ENCODE measurements around the gene WBP2NL. TPM values are rescaled to one million over a fixed set of nuclear protein-coding genes. Genes with fewer than 3 reads are reported as not detected.

WBP2NL gene
- total RNA-seq, 2 donors from 2014 or later: not detected

GRCh38 chr22:42026705-42027104 is 28.1 kb downstream of the WBP2NL start:
- Histone ChIP-seq H3K36me3 (ENCODE audit: control insufficient read depth, insufficient read depth, low read length) (no peaks in the 10 kb centered on the region), H3K4me1 (ENCODE audit: control insufficient read depth, insufficient read depth, low read length) (no peaks in the 10 kb centered on the region), H3K27me3 (ENCODE audit: control insufficient read depth, insufficient read depth, low read length, poor library complexity, severe bottlenecking) (peaks cover 6% of the 10 kb centered on the region), H3K27ac (ENCODE audit: low read depth, low read length) (no peak overlapping the region), H3K9ac (ENCODE audit: extremely low read depth, low read length, poor library complexity, severe bottlenecking) (no peak overlapping the region), H3K9me3 (ENCODE audit: control insufficient read depth, low read length) (no peaks in the 10 kb centered on the region), H3K4me3 (ENCODE audit: low read length) (no peak overlapping the region)
- WGBS, 2 experiments (ENCODE audit: insufficient coverage in 1 of 2, insufficient read length in 1 of 2): 87 to 92% methylated on average over 6 to 10 of the region's 10 CpGs
- H3K4me1 Mint-ChIP-seq: no peaks in the 10 kb centered on the region
- H3K27ac Mint-ChIP-seq: no peak overlapping the region
- H3K9me3 Mint-ChIP-seq: no peaks in the 10 kb centered on the region
- H3K36me3 Mint-ChIP-seq (ENCODE audit: low read depth): no peaks in the 10 kb centered on the region
- no peak for TF ChIP-seq CTCF (conservative IDR thresholded peaks at IDR 0.05)
- DNase-seq: peak; percentile 47
- no peak overlapping the region for H3K4me3 Mint-ChIP-seq
- peaks cover 7% of the 10 kb centered on the region for H3K27me3 Mint-ChIP-seq (ENCODE audit: insufficient read depth)

- Mint-ChIP-seq H3K27ac (no peak overlapping the region), H3K4me1 (no peaks in the 10 kb centered on the region), H3K9me3 (peaks cover 28% of the 10 kb centered on the region), H3K36me3 (ENCODE audit: low read depth) (peaks cover 3% of the 10 kb centered on the region), H3K27me3 (ENCODE audit: insufficient read depth) (peaks cover 15% of the 10 kb centered on the region), H3K4me3 (no peak overlapping the region)
- TF ChIP-seq CTCF (conservative IDR thresholded peaks at IDR 0.05): no peak
- Histone ChIP-seq H3K4me1 (ENCODE audit: control insufficient read depth, insufficient read depth, low read length) (no peaks in the 10 kb centered on the region), H3K9ac (ENCODE audit: extremely low read depth, low read length, poor library complexity, severe bottlenecking) (no peak overlapping the region), H3K27me3 (ENCODE audit: control insufficient read depth, insufficient read depth, low read length, poor library complexity, severe bottlenecking) (peaks cover 6% of the 10 kb centered on the region), H3K27ac (ENCODE audit: low read depth, low read length) (no peak overlapping the region), H3K4me3 (ENCODE audit: low read length) (no peak overlapping the region), H3K36me3 (ENCODE audit: control insufficient read depth, insufficient read depth, low read length) (no peaks in the 10 kb centered on the region), H3K9me3 (ENCODE audit: control insufficient read depth, low read length) (peaks cover 18% of the 10 kb centered on the region)
- no peak for DNase-seq
- 85 to 86% methylated on average over 5 of the region's 5 CpGs for WGBS, 2 experiments (ENCODE audit: insufficient coverage in 1 of 2, insufficient read length in 1 of 2)
These were observed 34.9 kb downstream of the WBP2NL start for GRCh38 chr22:42033263-42034181.

GRCh38 chr22:42035256-42035655 is 36.7 kb downstream of the WBP2NL start:
- Histone ChIP-seq H3K4me1 (ENCODE audit: control insufficient read depth, insufficient read depth, low read length) (no peaks in the 10 kb centered on the region), H3K9ac (ENCODE audit: extremely low read depth, low read length, poor library complexity, severe bottlenecking) (no peak overlapping the region), H3K4me3 (ENCODE audit: low read length) (no peak overlapping the region), H3K27me3 (ENCODE audit: control insufficient read depth, insufficient read depth, low read length, poor library complexity, severe bottlenecking) (no peaks in the 10 kb centered on the region), H3K27ac (ENCODE audit: low read depth, low read length) (no peak overlapping the region), H3K36me3 (ENCODE audit: control insufficient read depth, insufficient read depth, low read length) (no peaks in the 10 kb centered on the region), H3K9me3 (ENCODE audit: control insufficient read depth, low read length) (peaks cover 18% of the 10 kb centered on the region)
- Mint-ChIP-seq H3K4me3 (no peak overlapping the region), H3K9me3 (peaks cover 28% of the 10 kb centered on the region), H3K4me1 (no peaks in the 10 kb centered on the region), H3K27ac (no peak overlapping the region), H3K27me3 (ENCODE audit: insufficient read depth) (peaks cover 14% of the 10 kb centered on the region), H3K36me3 (ENCODE audit: low read depth) (peaks cover 3% of the 10 kb centered on the region)
- no peak for DNase-seq
- WGBS, 2 experiments (ENCODE audit: insufficient coverage in 1 of 2, insufficient read length in 1 of 2): 70 to 84% methylated on average over 2 to 8 of the region's 8 CpGs
- TF ChIP-seq CTCF (conservative IDR thresholded peaks at IDR 0.05): no peak

Measured in endodermal cell (in vitro differentiated cells).